Astrocyte of the spinal cord (primary cell): ENCODE measurements around the gene FZD1.

ENCODE experiments used
- DNase-seq: peaks from one replicate; pipeline ENCODE4 v3.0.0; 2011; ENCODE audit warnings: low read depth, low spot score
- H3K4me3 ChIP-seq: 2 replicates; pipeline ENCODE4 v1.5.1; 2011; ENCODE audit warnings: low read depth, mild to moderate bottlenecking, low read length, moderate library complexity
- in situ Hi-C: cut with HindIII; loops from 2 replicates; pipeline ENCODE4 v1.10.0; 2017; ENCODE audit warnings: low sequenced_read_pairs
- TF ChIP-seq, protein P1 (sequence below): IDR thresholded peaks from 2 replicates; pipeline ENCODE4 v1.5.1; 2012; ENCODE audit warnings: low read depth, mild to moderate bottlenecking, low read length, inconsistent platforms

FZD1 gene

DNA sequence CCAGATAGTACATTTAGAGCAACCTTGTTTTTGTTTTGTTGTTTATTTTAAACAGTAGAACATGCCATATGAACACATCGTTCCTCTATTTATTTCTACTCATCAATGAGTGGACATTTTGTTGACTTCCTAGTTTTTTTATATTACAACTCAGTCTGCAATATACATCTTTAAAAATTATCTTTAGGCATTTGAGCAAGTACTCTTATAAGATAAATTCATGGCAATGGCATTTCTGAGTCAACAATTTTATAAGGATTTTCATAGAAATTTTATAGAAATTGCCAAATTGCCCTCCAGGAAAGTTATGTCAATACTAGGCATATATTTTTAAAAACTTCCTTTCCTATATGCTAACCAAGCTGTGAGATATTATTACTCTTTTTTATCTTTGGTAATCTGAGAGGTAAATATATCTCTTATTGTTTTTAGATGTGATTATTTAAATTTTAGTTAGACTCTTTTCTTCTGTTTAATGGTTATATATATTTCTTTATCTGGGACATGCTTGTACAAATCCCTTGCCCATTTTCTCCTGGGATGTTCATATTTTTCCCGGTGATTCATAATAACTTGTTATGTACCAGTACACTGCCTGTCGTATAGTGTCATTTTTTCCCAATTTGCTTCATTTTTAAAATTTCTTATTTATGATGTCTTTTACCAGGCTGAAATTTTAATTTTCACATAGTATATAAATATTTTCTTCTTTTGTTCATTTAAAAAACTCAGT, 50.5 kb downstream of the FZD1 start:
- no peak overlapping the region for H3K4me3 ChIP-seq
- no peak for DNase-seq
- TF ChIP-seq, protein P1, sequence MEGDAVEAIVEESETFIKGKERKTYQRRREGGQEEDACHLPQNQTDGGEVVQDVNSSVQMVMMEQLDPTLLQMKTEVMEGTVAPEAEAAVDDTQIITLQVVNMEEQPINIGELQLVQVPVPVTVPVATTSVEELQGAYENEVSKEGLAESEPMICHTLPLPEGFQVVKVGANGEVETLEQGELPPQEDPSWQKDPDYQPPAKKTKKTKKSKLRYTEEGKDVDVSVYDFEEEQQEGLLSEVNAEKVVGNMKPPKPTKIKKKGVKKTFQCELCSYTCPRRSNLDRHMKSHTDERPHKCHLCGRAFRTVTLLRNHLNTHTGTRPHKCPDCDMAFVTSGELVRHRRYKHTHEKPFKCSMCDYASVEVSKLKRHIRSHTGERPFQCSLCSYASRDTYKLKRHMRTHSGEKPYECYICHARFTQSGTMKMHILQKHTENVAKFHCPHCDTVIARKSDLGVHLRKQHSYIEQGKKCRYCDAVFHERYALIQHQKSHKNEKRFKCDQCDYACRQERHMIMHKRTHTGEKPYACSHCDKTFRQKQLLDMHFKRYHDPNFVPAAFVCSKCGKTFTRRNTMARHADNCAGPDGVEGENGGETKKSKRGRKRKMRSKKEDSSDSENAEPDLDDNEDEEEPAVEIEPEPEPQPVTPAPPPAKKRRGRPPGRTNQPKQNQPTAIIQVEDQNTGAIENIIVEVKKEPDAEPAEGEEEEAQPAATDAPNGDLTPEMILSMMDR: no peak
- in situ Hi-C loops: no loop called here

DNA sequence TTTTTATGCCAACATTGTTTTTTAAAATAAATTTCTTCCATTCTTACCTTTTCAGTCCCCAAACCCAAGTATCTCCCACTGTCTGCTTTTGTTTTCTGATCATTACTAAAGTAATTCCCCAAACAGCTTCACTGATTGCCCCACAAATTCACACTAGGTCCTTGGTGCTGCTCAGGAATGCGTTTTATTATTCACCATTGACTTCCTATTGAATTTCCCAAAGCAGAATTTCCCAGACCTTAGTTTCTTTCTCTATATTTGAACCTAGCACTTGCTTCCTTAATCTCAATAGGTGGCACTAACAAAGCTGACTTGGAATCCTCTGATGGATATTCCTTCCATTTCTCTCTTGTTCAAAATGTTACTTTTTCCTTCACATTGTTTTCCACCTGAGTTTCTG, 52.2 kb downstream of the FZD1 start:
- no peak for DNase-seq
- TF ChIP-seq, protein P1: no peak
- no peak overlapping the region for H3K4me3 ChIP-seq
- in situ Hi-C loops: no loop called here

DNA sequence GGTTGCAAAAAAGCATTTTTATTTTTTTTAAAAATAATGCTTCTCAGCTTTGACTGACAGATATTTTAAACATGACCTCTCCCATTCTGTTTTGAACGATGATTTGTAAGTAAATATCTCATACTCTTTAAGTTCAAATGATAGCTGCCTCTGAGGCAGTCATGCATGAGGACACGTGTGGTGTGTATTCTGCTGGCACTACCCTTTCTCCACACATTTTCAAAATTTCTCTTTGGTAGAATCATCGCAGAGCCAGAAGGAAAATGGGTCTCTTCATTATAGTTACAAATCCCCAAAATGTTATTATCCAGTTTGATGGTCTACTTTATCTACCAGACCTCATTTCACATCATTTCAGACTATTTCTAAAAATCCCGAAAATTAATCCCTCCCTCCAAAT, 55.1 kb downstream of the FZD1 start:
- no peak overlapping the region for H3K4me3 ChIP-seq
- no peak for DNase-seq
- in situ Hi-C loops: no loop called here
- TF ChIP-seq, protein P1: no peak

DNA sequence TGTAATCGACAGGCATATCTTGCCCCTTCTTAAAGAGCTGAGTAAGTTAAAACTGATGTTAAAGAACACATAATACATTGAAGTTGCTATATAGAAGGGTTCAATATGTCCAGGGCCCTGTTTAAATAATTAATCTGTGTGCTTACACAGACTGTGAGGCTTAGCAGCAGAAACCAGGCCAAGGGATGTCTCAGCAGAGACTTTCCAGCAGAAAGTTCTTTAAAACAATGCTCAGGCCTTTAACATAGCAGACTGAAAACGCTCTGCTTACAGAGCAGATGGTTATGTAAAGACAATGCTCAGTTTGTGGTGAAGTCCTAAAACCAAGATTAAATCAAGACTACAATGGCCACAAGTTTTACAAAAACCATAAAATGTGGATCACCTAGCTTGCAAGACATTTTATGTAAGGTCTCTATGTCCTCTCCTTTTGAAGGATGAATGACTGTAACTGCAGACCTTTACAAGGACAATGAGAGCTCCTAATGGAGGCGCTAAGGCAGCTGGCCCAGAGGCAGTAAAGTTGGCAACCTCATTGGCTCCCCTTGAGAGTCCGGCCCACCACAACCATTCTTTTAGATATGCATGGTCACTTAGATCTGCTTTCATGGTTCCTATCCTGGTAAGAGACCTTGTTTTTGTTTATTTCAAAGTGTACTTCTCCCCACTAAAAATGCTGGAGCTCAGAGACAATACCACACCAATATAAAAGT, 56.3 kb downstream of the FZD1 start:
- H3K4me3 ChIP-seq: no peak overlapping the region
- no peak for DNase-seq
- TF ChIP-seq, protein P1: no peak
- in situ Hi-C loops: no loop called here
